CD4-positive, alpha-beta T cell treated with Interleukin-10 for 1 hour (primary cell): ENCODE measurements around the gene SLIT3.

Experiments
- DNase-seq: peaks from one replicate; pipeline ENCODE4 v3.0.0-alpha.2; 2020

Gene SLIT3

DNA sequence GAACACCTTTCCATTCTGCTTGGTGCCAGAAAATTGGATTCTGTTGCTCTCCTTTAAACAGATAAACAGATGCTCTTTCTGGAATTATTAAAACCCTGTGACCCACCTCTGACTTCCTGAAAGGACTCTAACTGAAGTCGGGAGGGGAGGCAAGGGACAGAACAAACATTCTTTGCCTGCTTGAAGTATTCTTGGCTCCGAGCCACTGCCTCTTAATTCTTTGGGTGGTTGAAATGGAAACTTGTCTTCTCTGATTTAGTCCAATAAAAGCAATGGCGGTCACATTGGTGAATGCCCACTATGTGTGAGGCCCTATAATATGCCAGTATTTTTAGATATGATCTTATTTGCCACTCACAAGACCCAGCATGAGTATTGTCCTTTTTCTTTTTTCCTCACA is 236.8 kb downstream of the SLIT3 start:
- DNase-seq: no peak

GRCh38 chr5:169063316-169063953 is 237.5 kb downstream of the SLIT3 start:
- no peak for DNase-seq

GRCh38 chr5:169062690-169063089 is 238.2 kb downstream of the SLIT3 start:
- no peak for DNase-seq

GRCh38 chr5:169054506-169054905 is 246.4 kb downstream of the SLIT3 start:
- DNase-seq: no peak

GRCh38 chr5:169052207-169052606 is 248.7 kb downstream of the SLIT3 start:
- no peak for DNase-seq

DNA sequence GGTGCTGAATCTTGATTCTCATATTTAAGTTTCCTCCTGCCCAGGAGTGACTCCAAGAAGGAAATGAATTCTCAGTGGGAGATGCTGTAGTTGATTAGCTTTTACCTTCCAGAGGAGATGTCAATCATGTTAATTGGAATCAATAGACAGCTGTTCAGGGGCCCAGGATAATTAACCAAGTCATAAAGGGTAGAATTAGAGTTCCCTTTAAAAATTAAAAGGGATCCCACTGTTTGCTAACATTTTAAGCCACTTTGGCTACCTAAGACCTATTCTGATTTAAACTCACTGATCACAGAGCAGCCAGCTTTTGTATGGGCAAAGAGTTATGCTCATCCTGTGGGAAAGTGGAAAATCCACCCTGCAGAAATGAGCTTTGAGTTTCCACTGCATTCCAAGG is 249.6 kb downstream of the SLIT3 start:
- no peak for DNase-seq

DNA sequence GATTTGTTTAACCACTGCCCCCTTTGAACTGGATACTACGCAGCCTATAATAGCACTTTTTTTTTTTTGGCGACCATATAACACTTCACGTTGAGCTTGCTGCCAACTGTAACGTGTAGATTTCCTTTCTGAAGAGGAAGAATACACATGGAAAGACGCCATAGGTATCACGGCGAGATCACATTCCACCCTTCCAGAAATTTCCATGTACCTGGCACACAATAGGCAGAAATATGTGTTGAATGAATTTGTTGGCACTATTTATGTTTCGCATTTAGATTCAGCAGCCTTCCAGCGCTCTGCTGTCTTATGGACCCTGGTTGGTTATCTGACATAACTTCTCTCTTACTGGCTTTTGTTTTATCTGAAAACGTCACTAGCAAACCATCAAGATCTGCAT is 250.3 kb downstream of the SLIT3 start:
- no peak for DNase-seq

DNA sequence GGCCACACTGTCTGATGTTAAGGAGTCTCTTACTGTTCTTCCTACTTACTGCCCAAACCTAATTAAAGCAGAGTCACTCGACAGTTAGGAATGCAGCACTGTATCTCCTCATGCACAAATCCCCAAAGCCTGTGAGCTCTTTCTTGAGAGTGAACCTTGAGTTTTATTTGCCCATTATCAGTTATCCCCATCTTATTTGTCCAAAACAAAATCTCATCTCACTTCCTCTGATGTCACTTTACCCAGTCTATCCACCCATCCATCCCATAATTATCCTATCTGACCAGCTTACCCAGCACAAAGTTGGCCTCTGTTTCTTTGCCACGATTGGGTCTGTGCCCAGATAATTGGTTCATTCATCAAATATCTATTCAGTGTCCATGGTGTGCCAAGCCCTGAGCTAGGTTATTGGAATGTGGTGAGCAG is 250.8 kb downstream of the SLIT3 start:
- no peak for DNase-seq

DNA sequence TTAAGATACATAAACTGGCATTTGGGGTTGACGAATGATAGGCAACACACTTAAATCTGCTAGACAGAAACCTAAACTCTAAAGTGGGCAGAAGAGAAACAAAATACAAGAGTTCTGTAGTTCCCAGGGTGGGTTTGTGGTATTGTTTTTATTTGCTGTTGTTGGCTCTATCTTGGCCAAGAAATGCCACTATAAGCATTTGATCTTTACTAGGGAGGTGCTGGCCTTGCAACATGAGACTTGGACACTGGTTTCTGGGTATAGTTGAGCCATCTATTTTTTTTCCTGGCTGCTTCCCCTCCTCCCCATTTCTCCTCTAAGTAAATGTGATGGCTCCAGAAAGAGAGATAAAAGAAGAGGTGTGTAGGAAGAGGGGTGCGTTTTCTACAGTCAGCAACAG is 251.2 kb downstream of the SLIT3 start:
- DNase-seq: no peak

- no peak for DNase-seq
These were observed 252.5 kb downstream of the SLIT3 start for GRCh38 chr5:169048181-169049125.

GRCh38 chr5:169044962-169045361 is 256.0 kb downstream of the SLIT3 start:
- DNase-seq: no peak

- DNase-seq: no peak
These were observed 259.8 kb downstream of the SLIT3 start for GRCh38 chr5:169041180-169041579.

GRCh38 chr5:169039592-169039991 is 261.3 kb downstream of the SLIT3 start:
- DNase-seq: no peak

DNA sequence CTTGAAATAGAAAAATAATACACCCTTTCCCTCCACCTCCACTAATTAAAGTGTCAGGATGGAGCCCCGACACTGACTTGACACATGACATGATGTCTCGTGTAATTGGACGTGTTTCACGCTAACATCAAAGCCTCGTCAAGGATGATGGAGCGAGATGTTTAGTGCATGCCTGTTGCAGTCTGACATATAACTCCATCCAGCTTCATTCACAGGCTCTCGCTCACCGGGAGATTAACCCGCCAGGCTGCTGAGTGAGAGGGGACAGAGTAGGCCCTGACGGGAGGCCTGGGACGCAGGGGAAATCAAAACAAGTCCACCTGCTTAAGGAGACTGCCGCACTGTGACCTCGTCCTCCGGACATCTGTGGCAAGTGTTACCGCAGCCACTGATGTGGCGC is 263.5 kb downstream of the SLIT3 start:
- DNase-seq: no peak

DNA sequence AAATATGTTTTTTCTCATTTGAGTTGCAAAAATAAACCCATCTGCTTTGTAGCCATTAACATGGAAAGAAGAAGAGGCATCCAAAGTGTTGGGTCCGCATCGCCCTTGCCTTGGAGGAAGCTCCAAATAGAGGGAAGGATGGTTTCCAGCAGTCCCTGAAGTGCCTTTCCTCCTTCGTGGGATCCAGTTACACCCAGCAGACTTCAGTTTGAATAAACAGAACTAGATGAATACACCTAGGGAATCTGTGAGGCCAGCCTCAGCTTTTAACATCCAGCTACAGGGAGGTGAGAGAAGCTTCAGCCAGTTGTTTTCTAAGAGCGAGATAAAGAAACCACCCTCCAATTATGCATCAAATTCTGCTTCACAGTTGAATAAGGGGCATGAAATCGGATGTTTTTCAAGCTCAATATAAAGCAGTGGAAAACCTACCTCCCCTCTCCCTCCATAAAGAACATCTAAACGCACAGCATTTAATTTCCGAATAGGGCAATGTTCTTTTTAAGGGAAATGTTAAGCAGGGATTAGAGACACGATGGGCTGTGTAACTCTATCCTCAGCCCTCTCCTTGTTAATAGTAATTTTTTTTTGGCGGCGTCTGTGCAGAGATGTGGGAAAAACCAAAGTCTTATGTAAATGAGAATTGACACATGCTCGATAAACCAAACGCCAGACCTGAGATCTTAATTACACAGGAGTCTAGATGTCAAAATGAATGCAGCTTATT is 264.7 kb downstream of the SLIT3 start:
- DNase-seq: no peak

DNA sequence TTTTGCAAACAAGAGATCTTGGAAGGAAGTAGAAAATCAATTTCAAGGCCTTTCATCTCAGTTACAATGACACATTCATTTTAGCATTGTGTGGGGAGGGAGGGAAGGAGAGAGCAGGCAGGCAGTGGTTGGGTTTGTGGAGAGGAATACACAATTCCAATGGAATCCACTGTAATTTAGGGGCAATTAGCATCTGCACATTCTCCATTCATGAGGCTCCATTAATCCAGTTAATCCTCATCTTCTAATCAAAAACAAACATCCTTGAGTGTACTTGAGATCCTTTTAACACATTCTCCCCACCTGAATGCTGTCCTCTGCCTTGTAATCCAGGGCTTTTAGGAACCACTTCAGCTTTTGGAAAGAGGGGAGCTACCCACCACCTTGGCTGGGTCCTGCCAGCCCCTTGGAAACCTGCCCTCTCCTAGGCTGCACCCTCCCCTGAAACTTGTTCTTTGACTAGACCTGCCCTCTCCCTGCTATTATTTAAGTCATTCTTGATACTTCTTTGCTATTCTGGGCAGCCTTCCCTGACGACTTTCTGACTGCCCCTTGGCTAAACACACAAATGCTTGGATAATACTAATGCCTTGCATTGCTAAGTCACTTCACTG is 271.2 kb downstream of the SLIT3 start:
- DNase-seq: no peak

- DNase-seq: no peak
These were observed 271.9 kb downstream of the SLIT3 start for GRCh38 chr5:169029037-169029436.

- DNase-seq: no peak
These were observed 273.4 kb downstream of the SLIT3 start for GRCh38 chr5:169027501-169028061.

DNA sequence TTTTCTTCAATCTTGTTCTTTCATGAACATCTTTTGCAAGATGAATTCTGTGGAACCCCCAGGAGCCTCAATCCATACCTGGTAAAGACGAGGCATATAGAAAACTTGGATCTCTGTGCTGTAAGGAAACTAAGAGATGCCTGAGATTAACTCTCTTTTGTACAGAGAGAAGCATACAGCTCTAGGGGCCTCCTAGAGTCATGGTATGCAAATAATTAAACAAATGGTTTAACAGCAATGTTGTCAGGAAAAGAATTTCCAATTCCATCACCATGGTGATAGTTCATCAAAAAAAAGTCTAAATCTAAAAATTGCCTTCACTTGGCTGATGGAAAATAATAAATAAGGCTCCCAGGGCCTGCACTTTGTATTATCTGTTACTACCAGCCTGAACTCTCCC is 275.4 kb downstream of the SLIT3 start:
- DNase-seq: no peak

- DNase-seq: no peak
These were observed 276.5 kb downstream of the SLIT3 start for GRCh38 chr5:169024421-169024820.

GRCh38 chr5:169022718-169023117 is 278.2 kb downstream of the SLIT3 start:
- DNase-seq: no peak

GRCh38 chr5:169020102-169020501 is 280.8 kb downstream of the SLIT3 start:
- no peak for DNase-seq

DNA sequence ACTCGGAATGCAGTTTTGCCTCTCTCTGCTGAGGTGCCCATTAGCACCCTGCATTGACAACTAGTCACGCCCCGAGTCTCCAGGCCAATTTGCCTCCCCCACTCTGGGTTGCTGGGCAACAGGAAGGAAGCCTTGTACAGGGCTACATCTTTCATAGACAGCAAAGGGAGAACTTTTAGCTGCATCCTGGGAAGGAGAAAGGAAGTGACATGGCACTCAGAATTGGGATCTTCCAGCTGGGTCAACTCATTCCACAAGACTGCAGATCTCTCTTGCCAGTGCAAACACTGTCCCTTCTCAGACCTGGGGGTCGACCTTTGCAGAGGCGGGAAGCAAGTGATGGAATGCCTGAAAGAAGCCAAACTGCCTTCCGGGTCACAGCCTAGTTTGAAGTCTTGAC is 282.0 kb downstream of the SLIT3 start:
- no peak for DNase-seq
